GM12878 (cell line): ENCODE results near the gene TAGLN3. TPM values are rescaled to one million over a fixed set of nuclear protein-coding genes. Genes with fewer than 3 reads are reported as not detected.

ENCODE experiments used
- ATAC-seq: fragments of 200-7000 bp; cut with Tn5 transposase; 3 replicates; pipeline ENCODE4 v1.9.1; 2020; ENCODE audit warnings: mild to moderate bottlenecking, moderate library complexity
- BruUV-seq: library from RNA; stranded (reverse); fragments of 400-500 nt; replicated peaks from 2 replicates; lab custom pipeline; 2021; lab: Mats Ljungman, UMichigan
- CTCF ChIA-PET: fragments of 300-600 bp; sonication (Branson Sonifier 250); formaldehyde crosslinking; extraction: SDS; loops from one replicate; lab custom pipeline; 2021; ENCODE audit warnings: inconsistent platforms; lab: Yijun Ruan, JAX
- POLR2A ChIA-PET: fragments of 350-600 bp; formaldehyde crosslinking; extraction: SDS; loops from one replicate; lab custom pipeline; 2021; ENCODE audit warnings: inconsistent platforms; lab: Charles Lee
- RAD21 ChIA-PET: fragments of 300-600 bp; sonication (Branson Sonifier 250); formaldehyde crosslinking; loops from one replicate; lab custom pipeline; 2023; ENCODE audit warnings: antibody characterized with exemption; ENCODE audit not compliant: unreplicated experiment; lab: Charles Lee
- SMC1A ChIA-PET: fragments of 300-600 bp; sonication (Branson Sonifier 250); formaldehyde crosslinking; loops from one replicate; lab custom pipeline; 2023; ENCODE audit not compliant: unreplicated experiment, uncharacterized antibody; lab: Charles Lee
- DNase-seq: peaks from one replicate; pipeline ENCODE4 v3.0.0-alpha.2; 2011; ENCODE audit warnings: low read depth, low spot score
- FAIRE-seq: peaks from 3 replicates; lab custom pipeline; 2011; peaks lifted over from hg19 to GRCh38; lab: Jason Lieb, UNC
- H2AFZ ChIP-seq: 2 replicates; pipeline ENCODE4 v1.6.0; 2011; ENCODE audit warnings: low read depth, low read length, control low read depth; ENCODE audit not compliant: control insufficient read depth
- H3K27ac ChIP-seq: 2 replicates; pipeline ENCODE4 v1.5.1; 2011; ENCODE audit warnings: control low read depth; ENCODE audit not compliant: control insufficient read depth, insufficient read depth
- H3K27me3 ChIP-seq, 2 experiments: replicated peaks in 1 of 2; 2 replicates each; pipeline versions ENCODE4 v1.6.0 to v1.6.1; 2011; ENCODE audit warnings: low read length in 1 of 2; ENCODE audit not compliant: control insufficient read depth in 2 of 2, insufficient read depth in 2 of 2
- H3K36me3 ChIP-seq, 2 experiments: 2 replicates each; pipeline ENCODE4 v1.5.1; 2011; ENCODE audit warnings: low read length in 1 of 2; ENCODE audit not compliant: control insufficient read depth in 2 of 2, insufficient read depth in 2 of 2
- H3K4me1 ChIP-seq: 2 replicates; pipeline ENCODE4 v1.6.1; 2011; ENCODE audit warnings: mild to moderate bottlenecking, low read length, moderate library complexity, mixed read lengths; ENCODE audit not compliant: control insufficient read depth, insufficient read depth
- H3K4me2 ChIP-seq: 2 replicates; pipeline ENCODE4 v1.6.0; 2011; ENCODE audit warnings: control low read depth; ENCODE audit not compliant: control insufficient read depth, insufficient read depth
- H3K4me3 ChIP-seq: fragments of 200-600 bp; sonication (generic); 2 replicates; pipeline ENCODE4 v1.5.1; 2016
- H3K79me2 ChIP-seq: 2 replicates; pipeline ENCODE4 v1.6.0; 2011; ENCODE audit warnings: low read length; ENCODE audit not compliant: control insufficient read depth, insufficient read depth
- H3K9ac ChIP-seq: 2 replicates; pipeline ENCODE4 v1.8.0; 2011; ENCODE audit warnings: low read length, control low read depth, mixed read lengths; ENCODE audit not compliant: control insufficient read depth, insufficient read depth
- H3K9me3 ChIP-seq: replicated peaks from 3 replicates; pipeline ENCODE4 v1.5.1; 2011; ENCODE audit warnings: mild to moderate bottlenecking, low read length; ENCODE audit not compliant: control insufficient read depth, insufficient read depth
- H4K20me1 ChIP-seq: 2 replicates; pipeline ENCODE4 v1.6.0; 2011; ENCODE audit not compliant: control insufficient read depth, insufficient read depth
- EZH2 ChIP-seq: IDR thresholded peaks from 2 replicates; pipeline ENCODE4 v1.6.1; 2012; ENCODE audit warnings: low read depth, mild to moderate bottlenecking, control low read depth, inconsistent platforms, low read length, borderline replicate concordance; ENCODE audit not compliant: control insufficient read depth
- FOXM1 ChIP-seq: IDR thresholded peaks from 2 replicates; pipeline ENCODE4 v1.6.1; 2012; ENCODE audit warnings: low read depth, mild to moderate bottlenecking, inconsistent platforms, low read length, moderate library complexity
- HDGF ChIP-seq: fragments of 450-650 bp; IDR thresholded peaks from 2 replicates; pipeline ENCODE4 v1.6.1; 2016; ENCODE audit warnings: antibody characterized with exemption
- IKZF2 ChIP-seq, 2 experiments: fragments of 450-650 bp; IDR thresholded peaks; 2 replicates each; pipeline ENCODE4 v1.6.1; 2017; ENCODE audit warnings: mild to moderate bottlenecking in 2 of 2, moderate library complexity in 2 of 2
- PAX5 ChIP-seq: IDR thresholded peaks from 2 replicates; pipeline ENCODE4 v1.6.1; 2011; ENCODE audit warnings: low read depth, low read length, borderline replicate concordance
- PRDM15 ChIP-seq: fragments of 450-650 bp; formaldehyde crosslinking; IDR thresholded peaks from 2 replicates; pipeline ENCODE4 v1.4.0; 2020; ENCODE audit warnings: mild to moderate bottlenecking, moderate library complexity
- RCOR1 ChIP-seq: conservative IDR thresholded peaks from 2 replicates; pipeline ENCODE4 v1.6.1; 2012; ENCODE audit warnings: low read depth, low read length, improper control_type of control experiment
- SMAD1 ChIP-seq: fragments of 450-650 bp; IDR thresholded peaks from 2 replicates; pipeline ENCODE4 v1.6.1; 2018; ENCODE audit warnings: mild to moderate bottlenecking, low read depth; ENCODE audit not compliant: partially characterized antibody
- SMARCA5 ChIP-seq: fragments of 450-650 bp; IDR thresholded peaks from 2 replicates; pipeline ENCODE4 v1.6.1; 2017; ENCODE audit warnings: mild to moderate bottlenecking
- ZNF207 ChIP-seq: fragments of 450-650 bp; IDR thresholded peaks from 2 replicates; pipeline ENCODE4 v1.6.1; 2014; ENCODE audit warnings: antibody characterized with exemption, mild to moderate bottlenecking, borderline replicate concordance
- WGBS: methylation state at CpG from one replicate; pipeline ENCODE4 v1.1.6; 2016; ENCODE audit warnings: low lambda C conversion rate; ENCODE audit not compliant: insufficient replicate concordance, insufficient coverage; ENCODE audit errors: missing lambda C conversion rate; 5-methylcytosine and 5-hydroxymethylcytosine counted together
- in situ Hi-C: fragments of 300-500 bp; cut with MboI; formaldehyde crosslinking; loops from 9 replicates; pipeline ENCODE4 v1.14.3; 2018; ENCODE audit warnings: mixed read lengths
- intact Hi-C: fragments of 100-400 bp; cut with micrococcal nuclease; formaldehyde crosslinking; loops from one replicate; pipeline ENCODE4 v1.14.2; 2022; ENCODE audit not compliant: unreplicated experiment
- polyA plus RNA-seq, 11 experiments: library from polyadenylated mRNA; depleted of rRNA in 4 of 11; unstranded in 6 of 11; stranded (reverse) in 5 of 11; fragments of >200 nt; fragmentation: Nextera tagmentation in 4 of 11; fragmentation: Illumina TruSeq in 1 of 11; extraction: Ambion mirVana in 4 of 11; extraction: Trizol in 1 of 11; gene quantifications; 1 replicate in 1 of 11; 2 replicates in 10 of 11; pipeline versions ENCODE4 v1.2.1 to v1.2.3, GENCODE V29; 2011 to 2016; ENCODE audit warnings: inconsistent platforms in 2 of 11, missing spikeins in 2 of 11, low read depth in 1 of 11
- total RNA-seq, 4 experiments: library from RNA; depleted of rRNA in 3 of 4; stranded (reverse); fragments of >200 nt in 3 of 4; fragmentation: Illumina TruSeq in 1 of 4; extraction: Trizol in 1 of 4; gene quantifications; 2 replicates each; pipeline versions ENCODE4 v1.2.1 to v1.2.3, GENCODE V29; 2013 to 2021
- TF ChIP-seq, protein P1 (sequence below): fragments of 450-650 bp; IDR thresholded peaks from 2 replicates; pipeline ENCODE4 v1.6.1; 2018; ENCODE audit warnings: borderline replicate concordance, mild to moderate bottlenecking; ENCODE audit not compliant: partially characterized antibody

Gene TAGLN3
- total and polyA plus RNA-seq, 10 of the 15 experiments (the other 5 are each of a cell fraction or from before 2014, with no cell fraction given), result 0.06 to 0.53 (median 0.12) TPM; not detected in 3

- intact Hi-C loops, result no loop called here
These were observed 57.8 kb downstream of the TAGLN3 start for GRCh38 chr3:112056451-112056929.

More at GRCh38 chr3:112056451-112056929, 57.8 kb downstream of the TAGLN3 start:
- no peak overlapping the region for H3K9ac ChIP-seq
- no peaks in the 10 kb centered on the region for H3K79me2 ChIP-seq
- no peaks in the 10 kb centered on the region for H3K36me3 ChIP-seq
- H3K4me3 ChIP-seq, result no peak overlapping the region
- in situ Hi-C loops, result no loop called here
- no peaks in the 10 kb centered on the region for H4K20me1 ChIP-seq
- no peaks in the 10 kb centered on the region for H3K9me3 ChIP-seq
- no peaks in the 10 kb centered on the region for H3K27me3 ChIP-seq
- no TSS peak for BruUV-seq
- no peak overlapping the region for H3K4me2 ChIP-seq
- no peak overlapping the region for H3K27ac ChIP-seq
- DNase-seq, result no peak
- SMC1A ChIA-PET, result interaction anchor here (1.2 kb wide), 1 partner anchor 23 kb away, joined by 3 read pairs; no protein-coding TSS in a partner anchor
- CTCF ChIA-PET, result interaction anchor here (0.6 to 1.3 kb wide), 3 partner anchors 18 to 67 kb away, joined by 3 read pairs; no protein-coding TSS in a partner anchor
- RAD21 ChIA-PET, result no interaction called here
- no peak for ATAC-seq
- WGBS, result 68% methylated on average over 6 of the region's 6 CpGs
- H3K4me1 ChIP-seq, result no peaks in the 10 kb centered on the region
- POLR2A ChIA-PET, result no interaction called here
- TF ChIP-seq SMAD1 (no peak), EZH2 (no peak), ZNF207 (no peak), FOXM1 (no peak), RCOR1 (no peak), HDGF (no peak), SMARCA5 (no peak), PAX5 (no peak), IKZF2 (IDR thresholded peaks at IDR 0.05) (no peak), PRDM15 (CRISPR knock-in tag) (no peak)
- TF ChIP-seq, protein P1, sequence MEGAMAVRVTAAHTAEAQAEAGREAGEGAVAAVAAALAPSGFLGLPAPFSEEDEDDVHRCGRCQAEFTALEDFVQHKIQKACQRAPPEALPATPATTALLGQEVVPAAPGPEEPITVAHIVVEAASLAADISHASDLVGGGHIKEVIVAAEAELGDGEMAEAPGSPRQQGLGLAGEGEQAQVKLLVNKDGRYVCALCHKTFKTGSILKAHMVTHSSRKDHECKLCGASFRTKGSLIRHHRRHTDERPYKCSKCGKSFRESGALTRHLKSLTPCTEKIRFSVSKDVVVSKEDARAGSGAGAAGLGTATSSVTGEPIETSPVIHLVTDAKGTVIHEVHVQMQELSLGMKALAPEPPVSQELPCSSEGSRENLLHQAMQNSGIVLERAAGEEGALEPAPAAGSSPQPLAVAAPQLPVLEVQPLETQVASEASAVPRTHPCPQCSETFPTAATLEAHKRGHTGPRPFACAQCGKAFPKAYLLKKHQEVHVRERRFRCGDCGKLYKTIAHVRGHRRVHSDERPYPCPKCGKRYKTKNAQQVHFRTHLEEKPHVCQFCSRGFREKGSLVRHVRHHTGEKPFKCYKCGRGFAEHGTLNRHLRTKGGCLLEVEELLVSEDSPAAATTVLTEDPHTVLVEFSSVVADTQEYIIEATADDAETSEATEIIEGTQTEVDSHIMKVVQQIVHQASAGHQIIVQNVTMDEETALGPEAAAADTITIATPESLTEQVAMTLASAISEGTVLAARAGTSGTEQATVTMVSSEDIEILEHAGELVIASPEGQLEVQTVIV, result no peak
- TF ChIP-seq, all 136 proteins: peak for 0
- FAIRE-seq, result no peak
- no peak overlapping the region for H2AFZ ChIP-seq
